Measurements from ENCODE around the gene BCAR1. TPM values are rescaled to one million over a fixed set of nuclear protein-coding genes. Genes with fewer than 3 reads are reported as not detected.
"Not testable (repeated sequence)": the region's sequence is repeated elsewhere in the genome, so short reads cannot be mapped to it uniquely, and the experiment has no call there.

The BCAR1 gene
- total and polyA plus RNA-seq, 2 experiments from 2014 or later, result 37.9 to 140 TPM

GRCh38 chr16:75204905-75205304 is 46.5 kb downstream of the BCAR1 start:
- not testable (repeated sequence) for DNase-seq (ENCODE audit: low spot score); H3K27ac ChIP-seq (ENCODE audit: low read depth); H3K79me2 ChIP-seq (replicated peaks; ENCODE audit: insufficient read depth); H3K36me3 ChIP-seq (ENCODE audit: insufficient read depth); H3K4me2 ChIP-seq; H3K4me1 ChIP-seq (ENCODE audit: insufficient read depth); H3K4me3 Mint-ChIP-seq; H3F3A ChIP-seq (replicated peaks; ENCODE audit: low read depth); ATAC-seq; H3K36me3 Mint-ChIP-seq (ENCODE audit: low read depth); H3K4me3 ChIP-seq; H2AFZ ChIP-seq; H3K9me3 Mint-ChIP-seq; H3K27me3 Mint-ChIP-seq (ENCODE audit: insufficient read depth, low read depth, poor library complexity); H4K20me1 ChIP-seq (replicated peaks; ENCODE audit: insufficient read depth); H3K27ac Mint-ChIP-seq; H3K9me2 ChIP-seq (ENCODE audit: insufficient read depth); H3K27me3 ChIP-seq (ENCODE audit: insufficient read depth)
- peaks cover 12% of the 10 kb centered on the region; the same call in 2 of the 3 replicates for H3K4me1 Mint-ChIP-seq

DNA sequence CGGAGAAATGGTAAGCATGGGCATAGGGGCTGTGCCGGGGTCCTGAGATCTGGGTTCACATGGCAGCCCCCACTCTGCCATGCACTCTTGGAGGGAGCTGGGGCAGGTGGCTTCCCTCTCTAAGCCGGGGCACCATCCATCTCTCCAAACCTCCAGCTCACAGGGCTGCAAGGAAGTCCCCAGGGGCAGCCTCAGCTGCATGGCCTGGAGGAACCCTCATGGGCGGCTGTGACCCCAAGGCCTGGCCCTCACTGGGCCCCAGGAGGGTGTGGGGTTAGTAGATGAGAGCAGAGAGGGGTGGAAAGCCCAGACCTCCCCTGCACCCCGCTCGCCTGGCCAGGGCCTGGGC is 47.0 kb downstream of the BCAR1 start:
- DNase-seq (ENCODE audit: low spot score), result no peak
- H3K36me3 ChIP-seq (ENCODE audit: insufficient read depth), result no peaks in the 10 kb centered on the region
- no peaks in the 10 kb centered on the region for H3K27me3 ChIP-seq (ENCODE audit: insufficient read depth)
- no peak overlapping the region for H3K4me2 ChIP-seq
- Mint-ChIP-seq H3K4me3 (no peak overlapping the region), H3K36me3 (ENCODE audit: low read depth) (no peaks in the 10 kb centered on the region), H3K9me3 (no peaks in the 10 kb centered on the region), H3K4me1 (peaks cover 12% of the 10 kb centered on the region; the same call in 2 of the 3 replicates), H3K27me3 (ENCODE audit: insufficient read depth, low read depth, poor library complexity) (peaks cover 10% of the 10 kb centered on the region), H3K27ac (no peak overlapping the region)
- no peaks in the 10 kb centered on the region for H3K9me2 ChIP-seq (ENCODE audit: insufficient read depth)
- H4K20me1 ChIP-seq (replicated peaks; ENCODE audit: insufficient read depth), result 0 out of 2 replicates have a peak, but pooled peaks cover under 1% of the 10 kb centered on the region
- H2AFZ ChIP-seq, result no peak overlapping the region
- no peak overlapping the region for H3K27ac ChIP-seq (ENCODE audit: low read depth)
- no peak for ATAC-seq
- H3K79me2 ChIP-seq (replicated peaks; ENCODE audit: insufficient read depth), result no peaks in the 10 kb centered on the region
- no peak overlapping the region for H3K4me3 ChIP-seq
- no peaks in the 10 kb centered on the region for H3K4me1 ChIP-seq (ENCODE audit: insufficient read depth)
- 0 out of 2 replicates have a peak, but pooled peaks cover 3% of the 10 kb centered on the region for H3F3A ChIP-seq (replicated peaks; ENCODE audit: low read depth)
- TF ChIP-seq JUNB (IDR thresholded peaks at IDR 0.05; ENCODE audit: unreplicated experiment) (no peak), POLR2AphosphoS5 (IDR thresholded peaks at IDR 0.05; ENCODE audit: low read depth) (no peak), ZNF462 (CRISPR knock-in tag; IDR thresholded peaks at IDR 0.05) (no peak), NANOG (IDR thresholded peaks at IDR 0.05; ENCODE audit: borderline replicate concordance) (no peak), EZH2 (IDR thresholded peaks at IDR 0.05; ENCODE audit: low read depth, unreplicated experiment) (no peak), ZNF331 (CRISPR knock-in tag; IDR thresholded peaks at IDR 0.05; ENCODE audit: low read depth) (no peak), CTCF (conservative IDR thresholded peaks at IDR 0.05; ENCODE audit: low read depth in 2 of 2) (no peak), EZH2phosphoT487 (IDR thresholded peaks at IDR 0.05; ENCODE audit: unreplicated experiment) (no peak)
- TF ChIP-seq, protein P1, sequence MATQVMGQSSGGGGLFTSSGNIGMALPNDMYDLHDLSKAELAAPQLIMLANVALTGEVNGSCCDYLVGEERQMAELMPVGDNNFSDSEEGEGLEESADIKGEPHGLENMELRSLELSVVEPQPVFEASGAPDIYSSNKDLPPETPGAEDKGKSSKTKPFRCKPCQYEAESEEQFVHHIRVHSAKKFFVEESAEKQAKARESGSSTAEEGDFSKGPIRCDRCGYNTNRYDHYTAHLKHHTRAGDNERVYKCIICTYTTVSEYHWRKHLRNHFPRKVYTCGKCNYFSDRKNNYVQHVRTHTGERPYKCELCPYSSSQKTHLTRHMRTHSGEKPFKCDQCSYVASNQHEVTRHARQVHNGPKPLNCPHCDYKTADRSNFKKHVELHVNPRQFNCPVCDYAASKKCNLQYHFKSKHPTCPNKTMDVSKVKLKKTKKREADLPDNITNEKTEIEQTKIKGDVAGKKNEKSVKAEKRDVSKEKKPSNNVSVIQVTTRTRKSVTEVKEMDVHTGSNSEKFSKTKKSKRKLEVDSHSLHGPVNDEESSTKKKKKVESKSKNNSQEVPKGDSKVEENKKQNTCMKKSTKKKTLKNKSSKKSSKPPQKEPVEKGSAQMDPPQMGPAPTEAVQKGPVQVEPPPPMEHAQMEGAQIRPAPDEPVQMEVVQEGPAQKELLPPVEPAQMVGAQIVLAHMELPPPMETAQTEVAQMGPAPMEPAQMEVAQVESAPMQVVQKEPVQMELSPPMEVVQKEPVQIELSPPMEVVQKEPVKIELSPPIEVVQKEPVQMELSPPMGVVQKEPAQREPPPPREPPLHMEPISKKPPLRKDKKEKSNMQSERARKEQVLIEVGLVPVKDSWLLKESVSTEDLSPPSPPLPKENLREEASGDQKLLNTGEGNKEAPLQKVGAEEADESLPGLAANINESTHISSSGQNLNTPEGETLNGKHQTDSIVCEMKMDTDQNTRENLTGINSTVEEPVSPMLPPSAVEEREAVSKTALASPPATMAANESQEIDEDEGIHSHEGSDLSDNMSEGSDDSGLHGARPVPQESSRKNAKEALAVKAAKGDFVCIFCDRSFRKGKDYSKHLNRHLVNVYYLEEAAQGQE (IDR thresholded peaks at IDR 0.05; ENCODE audit: unreplicated experiment), result no peak
- TF ChIP-seq, protein P2, sequence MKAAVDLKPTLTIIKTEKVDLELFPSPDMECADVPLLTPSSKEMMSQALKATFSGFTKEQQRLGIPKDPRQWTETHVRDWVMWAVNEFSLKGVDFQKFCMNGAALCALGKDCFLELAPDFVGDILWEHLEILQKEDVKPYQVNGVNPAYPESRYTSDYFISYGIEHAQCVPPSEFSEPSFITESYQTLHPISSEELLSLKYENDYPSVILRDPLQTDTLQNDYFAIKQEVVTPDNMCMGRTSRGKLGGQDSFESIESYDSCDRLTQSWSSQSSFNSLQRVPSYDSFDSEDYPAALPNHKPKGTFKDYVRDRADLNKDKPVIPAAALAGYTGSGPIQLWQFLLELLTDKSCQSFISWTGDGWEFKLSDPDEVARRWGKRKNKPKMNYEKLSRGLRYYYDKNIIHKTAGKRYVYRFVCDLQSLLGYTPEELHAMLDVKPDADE (IDR thresholded peaks at IDR 0.05), result no peak
